GM12892 (cell line): Measurements from ENCODE around the gene MANBA.

Source experiments
- POLR2A ChIP-seq: IDR thresholded peaks from 2 replicates; pipeline ENCODE4 v1.6.1; 2011; ENCODE audit warnings: low read depth, low read length, control low read depth
- POLR2AphosphoS5 ChIP-seq: IDR thresholded peaks from 2 replicates; pipeline ENCODE4 v1.6.1; 2011; ENCODE audit warnings: low read depth, low read length, control low read depth

DNA sequence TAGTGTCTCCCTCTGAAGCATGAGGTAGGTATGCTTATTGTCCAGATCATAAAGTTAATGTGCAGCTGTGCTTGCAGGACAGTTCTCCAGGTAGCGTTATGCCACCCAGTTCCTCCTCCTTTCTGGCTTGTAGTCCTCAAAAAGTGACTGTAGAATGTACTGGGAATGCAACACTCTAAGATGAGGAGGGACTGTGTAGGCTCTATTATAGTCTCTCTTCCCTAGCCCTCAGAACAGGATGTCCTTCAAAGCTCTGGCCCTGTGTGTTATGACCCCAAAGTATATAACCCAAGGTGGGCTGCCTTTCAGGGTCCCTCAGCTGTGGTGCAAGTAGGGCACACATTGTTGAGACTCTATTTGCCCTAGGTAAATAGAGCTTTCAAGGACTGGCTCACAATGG is 20.8 kb upstream of the MANBA start:
- TF ChIP-seq POLR2A, result no peak
- no peak for TF ChIP-seq POLR2AphosphoS5
